ENCODE measurements around the gene ANKRD28.

Gene ANKRD28

DNA sequence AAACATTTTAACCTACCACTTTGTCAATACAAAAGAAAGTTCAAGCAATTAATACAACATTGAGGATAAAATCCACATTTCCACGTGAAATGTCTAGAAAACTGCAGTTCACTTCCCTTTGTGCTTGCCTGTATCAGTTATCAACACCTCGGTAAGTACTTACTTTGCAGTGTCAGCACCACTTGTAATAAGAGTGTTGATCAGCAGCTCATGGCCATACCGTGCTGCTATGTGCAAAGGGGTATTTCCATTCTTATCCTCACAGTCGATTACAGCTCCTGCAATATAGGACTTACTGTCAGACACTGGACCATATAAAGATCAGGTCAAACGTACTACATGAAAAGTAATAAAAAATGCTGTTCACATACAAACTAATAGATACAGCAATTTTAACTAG is 84.4 kb downstream of the ANKRD28 start:
- DNase-seq (ENCODE audit: low read depth) = no peak
- TF ChIP-seq, protein P1, sequence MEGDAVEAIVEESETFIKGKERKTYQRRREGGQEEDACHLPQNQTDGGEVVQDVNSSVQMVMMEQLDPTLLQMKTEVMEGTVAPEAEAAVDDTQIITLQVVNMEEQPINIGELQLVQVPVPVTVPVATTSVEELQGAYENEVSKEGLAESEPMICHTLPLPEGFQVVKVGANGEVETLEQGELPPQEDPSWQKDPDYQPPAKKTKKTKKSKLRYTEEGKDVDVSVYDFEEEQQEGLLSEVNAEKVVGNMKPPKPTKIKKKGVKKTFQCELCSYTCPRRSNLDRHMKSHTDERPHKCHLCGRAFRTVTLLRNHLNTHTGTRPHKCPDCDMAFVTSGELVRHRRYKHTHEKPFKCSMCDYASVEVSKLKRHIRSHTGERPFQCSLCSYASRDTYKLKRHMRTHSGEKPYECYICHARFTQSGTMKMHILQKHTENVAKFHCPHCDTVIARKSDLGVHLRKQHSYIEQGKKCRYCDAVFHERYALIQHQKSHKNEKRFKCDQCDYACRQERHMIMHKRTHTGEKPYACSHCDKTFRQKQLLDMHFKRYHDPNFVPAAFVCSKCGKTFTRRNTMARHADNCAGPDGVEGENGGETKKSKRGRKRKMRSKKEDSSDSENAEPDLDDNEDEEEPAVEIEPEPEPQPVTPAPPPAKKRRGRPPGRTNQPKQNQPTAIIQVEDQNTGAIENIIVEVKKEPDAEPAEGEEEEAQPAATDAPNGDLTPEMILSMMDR (IDR thresholded peaks at IDR 0.05; ENCODE audit: control insufficient read depth, extremely low read depth, insufficient read depth) = no peak
- H3K4me3 ChIP-seq (ENCODE audit: low read depth, low read length) = no peak overlapping the region

DNA sequence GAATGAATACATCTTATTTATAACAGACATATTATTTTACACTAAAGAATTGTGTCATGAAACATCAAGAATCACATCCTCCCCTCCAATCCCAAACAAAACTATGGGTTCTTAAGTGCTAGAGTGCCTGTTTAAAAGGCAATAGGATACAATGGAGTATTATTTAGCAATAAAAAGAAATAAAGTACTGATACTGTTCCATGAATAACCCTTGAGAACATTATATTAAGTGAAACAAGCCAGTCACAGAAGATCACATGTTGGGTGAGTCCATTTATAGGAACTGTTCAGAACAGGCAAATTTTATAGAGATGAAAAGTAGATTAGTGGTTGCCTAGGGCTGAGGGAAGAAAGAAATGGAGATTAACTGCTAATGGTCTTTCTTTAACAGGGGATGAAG is 86.5 kb downstream of the ANKRD28 start:
- no peak for DNase-seq (ENCODE audit: low read depth)
- no peak overlapping the region for H3K4me3 ChIP-seq (ENCODE audit: low read depth, low read length)
- TF ChIP-seq, protein P1 (IDR thresholded peaks at IDR 0.05; ENCODE audit: control insufficient read depth, extremely low read depth, insufficient read depth) = no peak

DNA sequence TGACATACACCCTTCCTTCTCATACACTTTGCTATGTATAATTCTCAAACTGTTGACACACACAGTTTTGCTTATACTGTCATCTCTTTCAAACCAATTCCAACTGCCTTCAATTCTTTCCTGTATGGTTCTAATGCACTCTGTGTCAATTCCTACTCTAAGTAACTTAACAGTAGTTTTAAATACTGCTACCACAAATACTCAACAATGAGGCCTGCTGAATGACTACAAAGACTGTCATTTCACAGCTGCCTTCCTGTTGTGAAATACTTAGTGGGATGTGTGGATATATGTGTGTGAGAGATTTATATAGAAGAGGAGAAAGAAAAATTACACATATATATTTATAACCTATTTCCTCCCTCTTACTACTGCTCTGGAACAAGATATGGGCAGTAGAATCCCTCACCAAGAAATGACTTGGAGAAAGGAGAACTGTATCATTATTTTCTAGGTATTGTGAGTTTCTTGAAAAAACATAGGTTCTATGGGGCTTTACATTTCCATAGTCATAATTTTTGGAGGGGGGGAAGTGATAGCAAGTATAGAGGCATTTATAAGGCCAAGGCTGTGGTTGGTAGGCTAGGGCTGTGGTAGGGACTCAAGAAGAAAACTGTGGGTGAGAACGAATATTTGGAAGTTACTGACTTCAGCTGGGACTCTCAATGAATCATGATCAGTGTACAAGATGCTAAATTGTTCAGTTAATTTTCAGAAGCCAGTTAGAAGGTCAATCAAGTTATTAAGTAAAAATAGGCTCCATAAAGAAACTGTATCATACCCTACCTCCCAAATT is 88.7 kb downstream of the ANKRD28 start:
- TF ChIP-seq, protein P1 (IDR thresholded peaks at IDR 0.05; ENCODE audit: control insufficient read depth, extremely low read depth, insufficient read depth) = no peak
- DNase-seq (ENCODE audit: low read depth) = no peak
- H3K4me3 ChIP-seq (ENCODE audit: low read depth, low read length) = no peak overlapping the region

DNA sequence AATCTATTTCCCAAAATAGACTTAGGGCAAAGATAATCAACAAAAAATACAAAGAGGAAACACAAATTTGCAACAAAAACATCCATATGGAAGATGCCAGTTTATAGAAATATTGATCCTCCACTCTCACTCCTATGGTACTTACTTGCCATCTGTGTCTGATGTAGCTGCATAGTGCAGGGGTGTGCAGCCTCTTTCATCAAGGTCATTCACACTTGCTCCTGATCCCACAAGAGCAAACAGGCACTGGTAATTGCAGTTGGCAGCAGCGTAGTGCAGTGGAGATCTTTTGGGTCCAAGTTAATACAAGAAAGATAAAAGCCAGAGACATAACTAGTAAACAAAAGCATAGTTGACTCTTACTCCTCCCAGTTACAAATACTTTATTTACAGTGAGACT is 90.0 kb downstream of the ANKRD28 start:
- H3K4me3 ChIP-seq (ENCODE audit: low read depth, low read length) = no peak overlapping the region
- DNase-seq (ENCODE audit: low read depth) = no peak

DNA sequence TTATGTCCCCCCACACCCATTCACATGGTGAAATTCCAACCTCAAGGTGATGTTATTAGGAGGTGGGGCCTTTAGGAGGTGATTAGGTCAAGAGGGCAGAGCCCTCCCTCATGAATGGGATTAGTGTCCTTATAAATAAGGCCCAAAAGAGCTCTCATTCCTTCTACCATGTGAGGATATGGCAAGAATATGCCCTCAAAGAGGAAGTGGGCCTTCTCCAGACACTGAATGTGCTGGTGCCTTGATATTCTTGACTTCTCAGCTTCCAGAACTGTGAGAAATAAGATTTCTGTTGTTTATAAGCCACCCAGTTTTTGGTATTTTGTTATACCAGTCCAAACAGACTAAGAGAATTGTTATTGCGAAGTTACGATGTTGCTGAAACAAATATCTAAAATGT is 94.4 kb downstream of the ANKRD28 start:
- DNase-seq (ENCODE audit: low read depth) = no peak
- TF ChIP-seq, protein P1 (IDR thresholded peaks at IDR 0.05; ENCODE audit: control insufficient read depth, extremely low read depth, insufficient read depth) = no peak
- H3K4me3 ChIP-seq (ENCODE audit: low read depth, low read length) = no peak overlapping the region

More for the DNA sequence above, 90.0 kb downstream of the ANKRD28 start:
- TF ChIP-seq, protein P1 (IDR thresholded peaks at IDR 0.05; ENCODE audit: control insufficient read depth, extremely low read depth, insufficient read depth) = no peak

DNA sequence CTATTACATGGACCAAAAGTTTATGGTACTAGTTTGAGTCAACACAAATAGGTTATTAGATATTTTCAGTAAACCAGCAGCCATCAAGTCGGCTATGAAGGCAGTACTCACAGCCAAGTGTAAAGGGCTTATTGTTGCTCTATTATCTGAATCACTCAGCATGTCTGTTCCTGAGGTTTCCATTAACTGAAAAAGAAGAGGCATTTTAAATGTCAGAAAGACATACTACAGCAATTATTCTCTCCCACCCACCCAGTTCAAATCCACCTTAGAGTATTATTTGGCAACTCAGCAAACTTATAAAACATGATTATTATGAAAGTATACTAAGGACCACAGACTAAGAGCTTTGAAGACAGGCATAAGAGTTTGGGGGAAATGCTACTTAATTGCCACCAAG is 103.2 kb downstream of the ANKRD28 start:
- no peak for DNase-seq (ENCODE audit: low read depth)
- H3K4me3 ChIP-seq (ENCODE audit: low read depth, low read length) = no peak overlapping the region
- TF ChIP-seq, protein P1 (IDR thresholded peaks at IDR 0.05; ENCODE audit: control insufficient read depth, extremely low read depth, insufficient read depth) = no peak

DNA sequence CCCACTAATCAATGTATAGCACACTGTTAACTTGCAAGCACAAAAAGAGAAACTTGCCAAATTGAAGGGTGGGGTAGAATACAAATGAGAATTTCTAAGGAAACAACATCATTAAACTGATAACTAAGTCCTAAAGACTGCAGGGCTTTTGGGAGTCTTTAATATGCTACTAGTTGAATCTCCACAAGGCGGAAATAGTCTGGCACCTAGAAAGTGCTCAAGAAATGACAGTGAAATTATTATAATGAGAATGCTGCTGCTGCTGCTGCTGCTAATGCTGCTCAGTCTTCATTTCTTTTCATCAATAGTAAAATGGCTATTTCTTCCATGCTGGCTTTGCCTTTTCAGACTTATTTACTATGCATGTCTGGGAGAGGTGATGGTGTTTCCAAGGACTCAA is 104.4 kb downstream of the ANKRD28 start:
- H3K4me3 ChIP-seq (ENCODE audit: low read depth, low read length) = no peak overlapping the region
- DNase-seq (ENCODE audit: low read depth) = no peak
- TF ChIP-seq, protein P1 (IDR thresholded peaks at IDR 0.05; ENCODE audit: control insufficient read depth, extremely low read depth, insufficient read depth) = 0 out of 2 replicates have a peak, but pooled peaks have one; percentile 17
